ENCODE measurements around the gene ART3. TPM values are rescaled to one million over a fixed set of nuclear protein-coding genes. Genes with fewer than 3 reads are reported as not detected.

The ART3 gene
- polyA plus RNA-seq, 3 donors: not detected

DNA sequence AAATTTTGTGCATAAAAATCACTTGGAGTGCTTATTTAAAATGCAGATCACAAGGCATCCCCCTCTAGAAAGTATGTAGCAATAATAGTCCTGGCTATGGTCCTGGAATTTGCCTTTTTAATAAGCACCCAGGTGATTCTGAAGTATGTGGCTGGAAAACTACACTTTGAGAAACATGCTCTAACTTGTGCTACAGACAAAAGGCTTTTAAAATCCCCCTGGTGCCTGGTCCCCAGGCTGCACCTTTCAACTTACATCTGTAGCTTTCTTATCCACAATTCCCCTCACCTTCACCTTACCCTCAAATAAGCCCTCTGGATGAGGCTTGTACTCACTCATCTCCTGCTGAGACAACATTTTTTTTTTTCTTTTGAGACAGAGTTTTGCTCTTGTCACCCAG is 21.1 kb downstream of the ART3 start:
- no peaks in the 10 kb centered on the region for H3K36me3 Mint-ChIP-seq
- Histone ChIP-seq H3K27me3 (ENCODE audit: control insufficient read depth in 2 of 2, insufficient read depth in 2 of 2, low read length in 2 of 2) (no peaks in the 10 kb centered on the region), H3K79me2 (ENCODE audit: insufficient read depth, low read length) (no peaks in the 10 kb centered on the region), H3K4me3 (replicated peaks in 1 of 3; ENCODE audit: low read depth in 2 of 3, low read length in 3 of 3) (no peak overlapping the region), H4K20me1 (ENCODE audit: insufficient read depth, low read length) (no peaks in the 10 kb centered on the region), H2AFZ (ENCODE audit: insufficient read depth, low read depth, low read length, poor library complexity, severe bottlenecking) (no peak overlapping the region), H3K4me1 (ENCODE audit: control insufficient read depth in 1 of 2, insufficient read depth in 2 of 2, low read length in 2 of 2) (peaks cover 3 to 4% of the 10 kb centered on the region in 2 donors), H3K9me3 (replicated peaks in 1 of 2; ENCODE audit: control insufficient read depth in 1 of 2, insufficient read depth in 1 of 2, low read length in 2 of 2) (no peaks in the 10 kb centered on the region), H3K4me2 (replicated peaks; ENCODE audit: extremely low read depth, low read length, poor library complexity, severe bottlenecking) (no peak overlapping the region), H3K9ac (ENCODE audit: insufficient read depth, low read length, poor library complexity, severe bottlenecking) (no peak overlapping the region), H3K36me3 (replicated peaks in 1 of 2; ENCODE audit: control insufficient read depth in 1 of 2, insufficient read depth in 2 of 2, low read length in 2 of 2) (no peaks in the 10 kb centered on the region), H3K27ac (ENCODE audit: low read depth in 1 of 2, low read length in 2 of 2) (no peak overlapping the region)
- H3K4me3 Mint-ChIP-seq: no peak overlapping the region
- TF ChIP-seq, protein P1, sequence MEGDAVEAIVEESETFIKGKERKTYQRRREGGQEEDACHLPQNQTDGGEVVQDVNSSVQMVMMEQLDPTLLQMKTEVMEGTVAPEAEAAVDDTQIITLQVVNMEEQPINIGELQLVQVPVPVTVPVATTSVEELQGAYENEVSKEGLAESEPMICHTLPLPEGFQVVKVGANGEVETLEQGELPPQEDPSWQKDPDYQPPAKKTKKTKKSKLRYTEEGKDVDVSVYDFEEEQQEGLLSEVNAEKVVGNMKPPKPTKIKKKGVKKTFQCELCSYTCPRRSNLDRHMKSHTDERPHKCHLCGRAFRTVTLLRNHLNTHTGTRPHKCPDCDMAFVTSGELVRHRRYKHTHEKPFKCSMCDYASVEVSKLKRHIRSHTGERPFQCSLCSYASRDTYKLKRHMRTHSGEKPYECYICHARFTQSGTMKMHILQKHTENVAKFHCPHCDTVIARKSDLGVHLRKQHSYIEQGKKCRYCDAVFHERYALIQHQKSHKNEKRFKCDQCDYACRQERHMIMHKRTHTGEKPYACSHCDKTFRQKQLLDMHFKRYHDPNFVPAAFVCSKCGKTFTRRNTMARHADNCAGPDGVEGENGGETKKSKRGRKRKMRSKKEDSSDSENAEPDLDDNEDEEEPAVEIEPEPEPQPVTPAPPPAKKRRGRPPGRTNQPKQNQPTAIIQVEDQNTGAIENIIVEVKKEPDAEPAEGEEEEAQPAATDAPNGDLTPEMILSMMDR (IDR thresholded peaks at IDR 0.05): no peak
- peaks cover 4% of the 10 kb centered on the region for H3K4me1 Mint-ChIP-seq
- peaks cover 2 to 7% (median 3%) of the 10 kb centered on the region in 3 donors for H3K27me3 Mint-ChIP-seq (ENCODE audit: low read depth in 3 of 3)
- no peak for DNase-seq
- peaks cover 0 to 2% (median 0%) of the 10 kb centered on the region in 7 donors for H3K9me3 Mint-ChIP-seq
- no peak overlapping the region for H3K27ac Mint-ChIP-seq
- intact Hi-C loops (cut with micrococcal nuclease): no loop called here

DNA sequence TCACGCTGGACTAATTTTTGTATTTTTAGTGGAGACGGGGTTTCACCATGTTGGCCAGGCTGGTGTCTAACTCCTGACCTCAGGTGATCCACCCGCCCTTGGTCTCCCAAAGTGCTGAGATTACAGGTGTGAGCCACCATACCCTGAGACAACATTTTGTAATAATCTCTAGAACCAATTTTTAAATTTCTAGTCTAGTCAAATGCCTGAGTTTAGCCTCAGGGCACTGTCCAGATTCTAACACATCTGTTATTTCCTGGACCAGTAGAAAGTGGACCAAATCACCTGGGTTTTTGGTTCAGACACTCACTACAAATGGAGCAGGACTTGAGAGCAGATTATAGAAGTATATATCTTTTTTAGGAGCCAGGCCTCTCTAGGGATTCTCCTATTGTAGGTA is 21.6 kb downstream of the ART3 start:
- intact Hi-C loops (cut with micrococcal nuclease): no loop called here
- TF ChIP-seq, protein P1 (IDR thresholded peaks at IDR 0.05): no peak

More for the DNA sequence above, 21.6 kb downstream of the ART3 start:
- DNase-seq: no peak
- Histone ChIP-seq H3K4me3 (replicated peaks in 1 of 3; ENCODE audit: low read depth in 2 of 3, low read length in 3 of 3) (no peak overlapping the region), H4K20me1 (ENCODE audit: insufficient read depth, low read length) (no peaks in the 10 kb centered on the region), H3K27ac (ENCODE audit: low read depth in 1 of 2, low read length in 2 of 2) (no peak overlapping the region), H3K27me3 (ENCODE audit: control insufficient read depth in 2 of 2, insufficient read depth in 2 of 2, low read length in 2 of 2) (no peaks in the 10 kb centered on the region), H3K36me3 (replicated peaks in 1 of 2; ENCODE audit: control insufficient read depth in 1 of 2, insufficient read depth in 2 of 2, low read length in 2 of 2) (no peaks in the 10 kb centered on the region), H3K9me3 (replicated peaks in 1 of 2; ENCODE audit: control insufficient read depth in 1 of 2, insufficient read depth in 1 of 2, low read length in 2 of 2) (no peaks in the 10 kb centered on the region), H3K79me2 (ENCODE audit: insufficient read depth, low read length) (no peaks in the 10 kb centered on the region), H3K9ac (ENCODE audit: insufficient read depth, low read length, poor library complexity, severe bottlenecking) (no peak overlapping the region), H3K4me2 (replicated peaks; ENCODE audit: extremely low read depth, low read length, poor library complexity, severe bottlenecking) (no peak overlapping the region), H2AFZ (ENCODE audit: insufficient read depth, low read depth, low read length, poor library complexity, severe bottlenecking) (no peak overlapping the region), H3K4me1 (ENCODE audit: control insufficient read depth in 1 of 2, insufficient read depth in 2 of 2, low read length in 2 of 2) (no peaks in the 10 kb centered on the region)
- Mint-ChIP-seq H3K4me1 (no peaks in the 10 kb centered on the region), H3K27me3 (ENCODE audit: low read depth in 3 of 3) (peaks cover 2 to 10% (median 3%) of the 10 kb centered on the region in 3 donors), H3K4me3 (no peak overlapping the region), H3K36me3 (no peaks in the 10 kb centered on the region), H3K9me3 (peaks cover 0 to 2% (median 0%) of the 10 kb centered on the region in 7 donors), H3K27ac (no peak overlapping the region)
- 100% methylated on average over 3 of the region's 3 CpGs for WGBS (ENCODE audit: insufficient coverage)
